ENCODE results near the gene GLOD5. TPM values are rescaled to one million over a fixed set of nuclear protein-coding genes. Genes with fewer than 3 reads are reported as not detected.

GLOD5 gene
- total and polyA plus RNA-seq, 2 of the 8 experiments (the other 6 are each of a cell fraction or from before 2014, with no cell fraction given): 0.18 TPM; not detected in 1

- Histone ChIP-seq H2AFZ (ENCODE audit: low read length) (no peak overlapping the region), H3K36me3 (ENCODE audit: control insufficient read depth in 2 of 4, insufficient read depth in 4 of 4, low read length in 3 of 4) (no peaks in the 10 kb centered on the region), H3K23me2 (ENCODE audit: low read depth, low read length) (no peaks in the 10 kb centered on the region), H3K79me2 (ENCODE audit: control insufficient read depth in 1 of 2, insufficient read depth in 2 of 2, low read length in 2 of 2) (no peaks in the 10 kb centered on the region), H2BK120ac (replicated peaks; ENCODE audit: low read depth, low read length) (no peak overlapping the region), H3K4me2 (ENCODE audit: insufficient read depth in 1 of 2, low read depth in 2 of 2, low read length in 2 of 2) (no peak overlapping the region), H3K27ac (ENCODE audit: low read depth, low read length) (no peak overlapping the region), H3K23ac (ENCODE audit: insufficient read length) (no peak overlapping the region), H4K20me1 (replicated peaks in 1 of 2; ENCODE audit: control insufficient read depth in 1 of 2, insufficient read depth in 2 of 2, low read length in 2 of 2) (no peaks in the 10 kb centered on the region), H4K91ac (replicated peaks; ENCODE audit: insufficient read length, low read length) (no peak overlapping the region), H2BK5ac (ENCODE audit: low read depth, low read length) (no peak overlapping the region), H3K18ac (ENCODE audit: extremely low read depth, low read length) (no peak overlapping the region), H3K27me3 (replicated peaks in 1 of 4; ENCODE audit: control insufficient read depth in 3 of 4, extremely low read depth in 1 of 4, insufficient read depth in 3 of 4, low read length in 3 of 4) (no peaks in the 10 kb centered on the region), H2BK12ac (ENCODE audit: low read depth, low read length) (no peak overlapping the region), H3K14ac (ENCODE audit: insufficient read length) (no peak overlapping the region), H3K56ac (replicated peaks; ENCODE audit: insufficient read length, low read depth, low read length) (no peak overlapping the region), H2BK15ac (ENCODE audit: low read length) (no peak overlapping the region), H2BK20ac (ENCODE audit: low read length) (no peak overlapping the region), H2AK5ac (ENCODE audit: low read depth, low read length) (no peak overlapping the region), H3K4ac (replicated peaks; ENCODE audit: insufficient read length, low read depth, low read length) (no peak overlapping the region), H3K4me3 (ENCODE audit: extremely low read depth in 1 of 4, insufficient read depth in 2 of 4, low read depth in 3 of 4, low read length in 4 of 4) (no peak overlapping the region), H3K4me1 (replicated peaks in 1 of 4; ENCODE audit: control insufficient read depth in 3 of 4, insufficient read depth in 4 of 4, low read length in 3 of 4) (no peaks in the 10 kb centered on the region), H4K8ac (ENCODE audit: extremely low read depth, insufficient read depth, low read length) (no peak overlapping the region), H3K9ac (replicated peaks in 1 of 4; ENCODE audit: extremely low read depth in 1 of 4, low read depth in 3 of 4, low read length in 3 of 4) (no peak overlapping the region), H4K5ac (ENCODE audit: insufficient read length, low read depth, low read length) (no peak overlapping the region), H3K9me3 (ENCODE audit: insufficient read depth in 2 of 2, low read depth in 1 of 2, low read length in 1 of 2) (no peaks in the 10 kb centered on the region), H3K79me1 (ENCODE audit: low read depth, low read length) (no peaks in the 10 kb centered on the region)
- ChIA-PET POLR2A (ENCODE audit: partially characterized antibody) (no interaction called here), CTCF (ENCODE audit: partially characterized antibody) (interaction anchor here (0.7 kb wide), 1 partner anchor 123 kb away, joined by 3 read pairs; no protein-coding TSS in a partner anchor)
- TF ChIP-seq MAX (IDR thresholded peaks at IDR 0.05) (no peak), KDM5A (IDR thresholded peaks at IDR 0.05; ENCODE audit: low read length) (no peak), HDAC6 (IDR thresholded peaks at IDR 0.05; ENCODE audit: low read depth, low read length) (no peak), MAFK (IDR thresholded peaks at IDR 0.05; ENCODE audit: low read depth, low read length) (no peak), NRF1 (IDR thresholded peaks at IDR 0.05; ENCODE audit: low read depth, low read length) (no peak), SUZ12 (IDR thresholded peaks at IDR 0.05; ENCODE audit: low read length) (no peak), KDM4A (IDR thresholded peaks at IDR 0.05; ENCODE audit: low read depth, low read length, severe bottlenecking) (no peak), HDAC2 (IDR thresholded peaks at IDR 0.05; ENCODE audit: borderline replicate concordance in 1 of 2, low read depth in 2 of 2, low read length in 2 of 2) (no peak)
- no peak for DNase-seq (ENCODE audit: low read depth in 1 of 2, low spot score in 2 of 2)
- WGBS, 2 experiments (ENCODE audit: extremely low coverage in 1 of 2, insufficient coverage in 1 of 2, insufficient read length in 1 of 2, insufficient replicate concordance in 2 of 2, low coverage in 1 of 2, low lambda C conversion rate in 2 of 2, missing lambda C conversion rate in 1 of 2): 98% methylated on average over 6 of the region's 6 CpGs; no CpG with 5 or more reads in 1 of the 2 experiments
- no peak for FAIRE-seq
Observed at GRCh38 chrX:48781705-48782104, 20.2 kb downstream of the GLOD5 start.

All from H1 (cell line).